T47D (cell line): ENCODE results near the gene SNX13.
A peak's percentile ranks its signal among the peaks of the same experiment; 100 is the strongest.

Experiments used
- DNase-seq, 2 experiments: peaks; one replicate each; pipeline versions ENCODE4 v3.0.0 to v3.0.0-alpha.2; 2011 to 2012; ENCODE audit warnings: low read depth in 1 of 2, low spot score in 1 of 2
- JUND ChIP-seq: IDR thresholded peaks from 2 replicates; pipeline ENCODE4 v1.6.1; 2012; ENCODE audit warnings: low read depth
- in situ Hi-C: cut with HindIII; loops from 2 replicates; pipeline ENCODE4 v1.10.0; 2016; ENCODE audit warnings: low sequenced_read_pairs, low pct_unique_long_range_greater_than_20kb

The SNX13 gene

DNA sequence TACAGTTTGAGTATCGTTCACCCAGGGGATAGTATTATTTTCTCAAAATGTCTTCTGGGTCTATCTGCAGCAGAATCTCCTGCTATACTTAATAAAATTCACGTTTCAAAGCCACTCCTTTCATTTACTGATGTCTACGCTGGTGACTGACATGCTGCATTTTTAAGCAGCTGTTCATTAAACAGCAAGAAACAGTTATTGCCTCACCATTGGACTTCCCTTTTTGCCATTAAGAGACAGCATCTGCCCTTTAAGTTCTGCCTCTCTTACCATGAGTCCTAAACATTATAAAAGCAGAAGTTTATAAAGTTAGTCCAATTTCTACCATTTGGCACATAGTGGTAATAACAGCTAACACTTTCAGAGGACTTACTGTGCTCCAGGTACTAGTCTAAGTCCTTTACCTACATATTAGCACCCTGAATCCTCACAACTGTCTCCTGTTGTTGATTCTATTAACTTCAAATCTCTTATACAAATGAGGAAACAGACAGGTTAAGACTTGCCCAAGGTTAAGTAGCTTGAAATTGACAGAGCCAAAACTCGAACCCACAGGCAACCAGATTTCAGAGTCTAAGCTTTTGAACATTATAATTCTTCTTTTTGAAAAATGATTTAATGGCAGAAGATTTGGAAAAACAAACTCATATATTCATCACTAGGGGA lies 169.5 kb downstream of the SNX13 start:
- in situ Hi-C loops, result no loop called here
- TF ChIP-seq JUND, result no peak

DNA sequence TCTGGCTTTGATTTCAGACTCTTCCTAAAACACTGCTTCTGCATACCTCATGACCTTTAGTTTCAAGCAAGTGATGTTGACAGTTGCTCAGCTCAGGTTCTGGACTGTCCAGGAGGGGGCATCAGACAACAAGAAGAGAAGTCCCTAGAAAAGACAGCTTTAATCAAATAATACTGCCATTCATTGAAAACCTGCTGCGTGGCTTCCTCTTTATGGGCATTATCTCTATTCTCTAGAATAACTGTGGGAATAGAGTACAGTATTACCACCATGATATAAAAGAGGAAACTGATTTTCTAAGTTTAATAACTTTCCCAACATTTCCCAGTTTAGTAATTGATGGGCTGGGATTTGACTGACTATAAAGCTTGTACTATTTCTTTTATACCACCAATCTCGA lies 170.4 kb downstream of the SNX13 start:
- in situ Hi-C loops, result no loop called here
- peak; percentile 44 to 88 for DNase-seq
- TF ChIP-seq JUND, result no peak

More for the DNA sequence above, 169.5 kb downstream of the SNX13 start:
- DNase-seq, result peak in 1 of 2 experiments; percentile 10

DNA sequence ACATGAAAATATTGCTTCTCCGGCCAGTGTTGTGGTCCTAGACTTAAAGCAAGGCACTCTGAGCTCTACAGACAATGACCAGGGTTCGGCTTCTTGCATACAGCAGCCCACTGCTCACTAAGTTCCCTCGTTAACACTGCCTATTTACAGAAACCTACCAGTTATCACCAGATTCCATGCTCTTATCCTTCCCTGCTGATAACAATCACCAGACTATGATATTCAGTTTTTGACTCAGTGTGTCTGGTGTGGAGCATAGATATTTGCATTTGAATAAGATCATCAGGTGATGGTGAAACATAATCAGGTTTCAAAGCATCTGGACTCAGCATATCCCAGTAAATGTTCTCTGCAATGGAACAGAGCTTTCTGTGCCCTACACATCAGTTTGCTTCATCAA lies 182.3 kb downstream of the SNX13 start:
- in situ Hi-C loops, result no loop called here
- DNase-seq, result no peak
- TF ChIP-seq JUND, result no peak

DNA sequence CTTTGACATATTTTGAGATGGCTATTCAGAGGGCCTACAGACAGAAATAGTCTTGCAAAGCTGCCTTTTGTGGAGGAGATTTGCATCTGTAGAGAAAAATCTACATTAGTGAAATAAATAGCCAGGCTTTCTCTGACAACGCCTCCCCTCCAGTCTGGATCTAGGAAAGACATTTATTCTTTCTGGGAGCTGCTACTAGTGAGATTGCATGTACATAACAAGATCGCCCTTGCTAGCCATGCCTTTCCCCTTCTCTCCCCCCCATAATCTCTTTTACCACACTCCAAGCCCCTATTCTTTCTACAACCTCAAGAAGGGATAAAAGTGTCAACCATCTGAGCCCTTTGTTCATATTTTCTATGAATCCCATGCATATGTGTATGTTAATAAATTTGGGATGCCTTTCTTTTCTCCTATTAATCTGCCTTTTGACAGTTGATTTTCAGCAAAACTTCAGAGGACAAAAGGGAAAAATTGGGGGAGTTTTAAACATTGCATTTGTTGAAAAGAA lies 194.2 kb downstream of the SNX13 start:
- in situ Hi-C loops, result no loop called here
- DNase-seq, result no peak
- TF ChIP-seq JUND, result no peak

DNA sequence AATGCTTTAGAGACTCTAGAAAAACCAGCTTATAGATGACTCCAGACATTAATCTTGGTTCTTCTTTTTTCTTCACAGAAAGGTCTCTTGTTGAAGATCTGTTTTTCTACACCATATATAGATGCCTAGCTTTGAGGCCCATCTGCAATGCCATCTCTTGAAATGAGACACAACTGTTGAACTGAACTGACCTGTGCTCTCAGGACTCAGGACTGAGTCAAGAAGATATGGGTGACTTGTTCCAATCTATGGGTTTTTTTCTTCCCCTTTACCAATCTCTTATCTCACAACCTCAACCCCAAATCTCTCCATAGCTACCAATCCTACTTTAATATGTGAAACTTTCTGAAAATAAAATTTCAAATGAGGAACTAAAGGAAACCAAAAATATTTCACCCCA lies 194.7 kb downstream of the SNX13 start:
- in situ Hi-C loops, result no loop called here
- TF ChIP-seq JUND, result no peak
- no peak for DNase-seq

DNA sequence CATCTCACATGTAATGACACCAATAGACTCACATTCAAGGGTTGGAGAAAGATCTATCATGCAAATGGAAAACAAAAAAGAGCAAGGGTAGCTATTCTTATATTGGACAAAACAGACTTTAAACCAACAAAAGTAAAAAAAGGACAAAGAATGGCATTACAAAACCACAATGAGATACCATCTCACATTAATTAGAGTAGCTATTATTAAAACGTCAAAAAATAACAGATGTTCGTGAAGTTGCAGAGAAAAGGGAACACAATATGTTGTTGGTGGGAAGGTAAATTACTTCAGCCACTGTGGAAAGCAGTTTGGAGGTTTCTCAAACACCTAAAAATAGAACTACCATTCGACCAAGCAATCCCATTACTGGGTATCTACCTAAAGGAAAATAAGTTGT lies 197.0 kb downstream of the SNX13 start:
- in situ Hi-C loops, result no loop called here
- TF ChIP-seq JUND, result no peak
- no peak for DNase-seq

DNA sequence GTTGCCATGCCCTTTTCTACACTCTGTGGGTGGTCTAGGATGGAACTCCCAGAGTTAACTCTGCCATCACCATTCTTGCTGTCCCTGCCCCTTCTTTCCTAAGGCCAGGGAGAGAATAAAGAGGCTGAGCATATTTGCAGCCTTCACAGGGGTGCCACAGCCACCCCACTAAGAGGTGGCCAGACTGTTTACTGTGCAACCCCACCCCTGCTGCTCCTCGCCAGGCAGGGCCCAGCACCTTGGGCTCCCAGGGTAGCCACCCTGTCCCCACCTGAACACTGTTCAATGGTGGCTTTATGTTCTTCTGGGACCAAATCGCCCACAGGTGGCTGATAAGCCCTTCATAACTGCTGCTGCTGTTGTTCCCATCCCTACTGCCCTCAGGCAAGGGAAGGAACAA lies 198.9 kb downstream of the SNX13 start:
- in situ Hi-C loops, result no loop called here
- no peak for TF ChIP-seq JUND
- DNase-seq, result no peak
